Fibroblast of skin of left biceps (primary cell): ENCODE data around the gene VWA2.

Experiments
- DNase-seq, 2 experiments: peaks; one replicate each; pipeline ENCODE4 v3.0.0-alpha.2; 2013; ENCODE audit warnings: low read depth in 2 of 2

The VWA2 gene

GRCh38 chr10:114297136-114297705 is 58.2 kb downstream of the VWA2 start:
- DNase-seq: no peak

- DNase-seq: no peak
Measured at GRCh38 chr10:114300036-114300645, 61.1 kb downstream of the VWA2 start.

GRCh38 chr10:114301177-114301576 is 62.1 kb downstream of the VWA2 start:
- DNase-seq: no peak

GRCh38 chr10:114301951-114302710 is 63.1 kb downstream of the VWA2 start:
- DNase-seq: no peak

- DNase-seq: no peak
Measured at GRCh38 chr10:114303556-114303955, 64.5 kb downstream of the VWA2 start.

GRCh38 chr10:114304017-114304570 is 65.0 kb downstream of the VWA2 start:
- peak; percentile 36 to 37 for DNase-seq

- no peak for DNase-seq
Measured at GRCh38 chr10:114304571-114305421, 65.7 kb downstream of the VWA2 start.

GRCh38 chr10:114305521-114305925 is 66.5 kb downstream of the VWA2 start:
- DNase-seq: no peak

- peak; percentile 54 to 62 for DNase-seq
Measured at GRCh38 chr10:114306116-114306973, 67.3 kb downstream of the VWA2 start.

- no peak for DNase-seq
Measured at GRCh38 chr10:114307731-114308130, 68.7 kb downstream of the VWA2 start.

- DNase-seq: no peak
Measured at GRCh38 chr10:114308531-114309363, 69.7 kb downstream of the VWA2 start.

GRCh38 chr10:114309364-114309651 is 70.3 kb downstream of the VWA2 start:
- DNase-seq: no peak

- no peak for DNase-seq
Measured at GRCh38 chr10:114310346-114310745, 71.3 kb downstream of the VWA2 start.

- DNase-seq: no peak
Measured at GRCh38 chr10:114311023-114311422, 72.0 kb downstream of the VWA2 start.

- DNase-seq: no peak
Measured at GRCh38 chr10:114311496-114312209, 72.6 kb downstream of the VWA2 start.

- no peak for DNase-seq
Measured at GRCh38 chr10:114313139-114313538, 74.1 kb downstream of the VWA2 start.

GRCh38 chr10:114313866-114314265 is 74.8 kb downstream of the VWA2 start:
- no peak for DNase-seq

GRCh38 chr10:114315566-114316420 is 76.7 kb downstream of the VWA2 start:
- no peak for DNase-seq

GRCh38 chr10:114316744-114317143 is 77.7 kb downstream of the VWA2 start:
- no peak for DNase-seq
